Measurements from ENCODE around the gene RASSF4.

- no peak for TF ChIP-seq CTCF (optimal IDR thresholded peaks at IDR 0.05 in 1 of 3, IDR thresholded peaks at IDR 0.05 in 1 of 3, conservative IDR thresholded peaks at IDR 0.05 in 1 of 3; ENCODE audit: extremely low read depth in 1 of 3, insufficient read depth in 2 of 3, low read length in 3 of 3)
- TF ChIP-seq EZH2 (IDR thresholded peaks at IDR 0.05; ENCODE audit: low read length), result no peak
These were observed 17.9 kb downstream of the RASSF4 start for GRCh38 chr10:44977287-44978212.
